GM18507 (cell line): Measurements from ENCODE around the gene CERS4.
"Not testable (repeated sequence)": the region's sequence is repeated elsewhere in the genome, so short reads cannot be mapped to it uniquely, and the experiment has no call there.

Experiments
- DNase-seq: peaks from one replicate; pipeline ENCODE4 v3.0.0; 2011; ENCODE audit warnings: low read depth; ENCODE audit not compliant: insufficient read length; ENCODE audit errors: extremely low spot score
- FAIRE-seq: peaks from 2 replicates; lab custom pipeline; 2011; peaks lifted over from hg19 to GRCh38; lab: Jason Lieb, UNC

CERS4 gene

DNA sequence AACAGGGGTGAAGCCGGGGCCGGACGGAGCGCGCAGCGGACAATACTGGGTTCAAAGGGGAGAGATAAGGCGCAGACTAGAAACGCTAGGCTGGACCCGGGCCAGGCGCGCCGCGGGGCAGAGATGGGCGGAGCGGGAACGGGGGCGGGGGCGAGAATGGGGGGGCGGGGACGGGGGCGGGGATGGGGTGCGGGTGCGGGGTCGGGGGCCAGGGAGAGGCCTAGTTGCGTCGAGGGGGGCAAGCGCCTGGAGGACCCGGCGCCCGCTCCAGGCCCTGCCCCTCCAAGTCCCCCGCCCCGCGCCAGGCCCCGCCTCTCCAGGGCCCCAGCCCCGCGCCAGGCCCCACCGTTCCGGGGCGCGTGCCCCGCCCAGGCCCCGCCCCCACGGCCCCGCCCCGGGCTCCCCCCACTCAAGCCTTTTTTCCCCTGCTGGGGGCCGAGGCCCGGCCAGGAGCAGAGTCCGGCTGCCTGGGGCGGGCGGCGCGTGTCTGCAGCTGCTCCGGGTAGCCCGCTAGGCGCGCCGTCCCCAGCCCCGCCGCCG, at the start of gene CERS4:
CERS4 (plus strand) TSS at position 449 of the 540 bp plus-strand sequence. CDS start 41,707 bp downstream, outside the sequence.
- peak; percentile 73 for DNase-seq
- FAIRE-seq: no peak

GRCh38 chr19:8161135-8161646, 48.0 kb upstream of the CERS4 start:
- peak; percentile 66 for FAIRE-seq
- no peak for DNase-seq

GRCh38 chr19:8163759-8164158, 45.4 kb upstream of the CERS4 start:
- no peak for FAIRE-seq
- DNase-seq: no peak

GRCh38 chr19:8167985-8168384, 41.2 kb upstream of the CERS4 start:
- no peak for FAIRE-seq

GRCh38 chr19:8168537-8168936, 40.6 kb upstream of the CERS4 start:
- FAIRE-seq: no peak

More at GRCh38 chr19:8167985-8168384, 41.2 kb upstream of the CERS4 start:
- DNase-seq: no peak

GRCh38 chr19:8174706-8175105, 34.5 kb upstream of the CERS4 start:
- FAIRE-seq (no peak), DNase-seq (no peak)

More at GRCh38 chr19:8168537-8168936, 40.6 kb upstream of the CERS4 start:
- no peak for DNase-seq

DNA sequence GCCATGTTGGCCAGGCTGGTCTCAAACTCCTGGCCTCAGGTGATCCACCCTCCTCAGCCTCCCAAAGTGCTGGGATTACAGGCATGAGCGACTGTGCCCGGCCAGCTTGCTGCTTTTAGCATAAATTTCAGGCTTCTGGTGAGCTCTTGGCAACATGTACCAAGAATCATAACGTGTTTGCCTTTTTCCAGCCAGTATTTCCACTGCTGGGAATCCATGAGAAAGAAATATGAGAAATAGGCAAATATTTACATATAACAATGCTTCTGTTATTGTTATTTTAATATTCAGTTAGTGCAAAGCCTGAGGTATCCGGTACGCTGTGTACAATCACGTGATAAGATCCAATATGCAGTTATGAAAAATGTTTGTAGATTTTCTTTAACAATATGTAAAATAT, 29.2 kb upstream of the CERS4 start:
- FAIRE-seq: no peak
- DNase-seq: no peak

GRCh38 chr19:8184274-8184673, 24.9 kb upstream of the CERS4 start:
- FAIRE-seq: no peak
- no peak for DNase-seq

- no peak for FAIRE-seq
These were observed 23.7 kb upstream of the CERS4 start for GRCh38 chr19:8185343-8186068.

GRCh38 chr19:8192221-8192820, 16.8 kb upstream of the CERS4 start:
- no peak for DNase-seq
- FAIRE-seq: no peak

More at GRCh38 chr19:8185343-8186068, 23.7 kb upstream of the CERS4 start:
- no peak for DNase-seq

DNA sequence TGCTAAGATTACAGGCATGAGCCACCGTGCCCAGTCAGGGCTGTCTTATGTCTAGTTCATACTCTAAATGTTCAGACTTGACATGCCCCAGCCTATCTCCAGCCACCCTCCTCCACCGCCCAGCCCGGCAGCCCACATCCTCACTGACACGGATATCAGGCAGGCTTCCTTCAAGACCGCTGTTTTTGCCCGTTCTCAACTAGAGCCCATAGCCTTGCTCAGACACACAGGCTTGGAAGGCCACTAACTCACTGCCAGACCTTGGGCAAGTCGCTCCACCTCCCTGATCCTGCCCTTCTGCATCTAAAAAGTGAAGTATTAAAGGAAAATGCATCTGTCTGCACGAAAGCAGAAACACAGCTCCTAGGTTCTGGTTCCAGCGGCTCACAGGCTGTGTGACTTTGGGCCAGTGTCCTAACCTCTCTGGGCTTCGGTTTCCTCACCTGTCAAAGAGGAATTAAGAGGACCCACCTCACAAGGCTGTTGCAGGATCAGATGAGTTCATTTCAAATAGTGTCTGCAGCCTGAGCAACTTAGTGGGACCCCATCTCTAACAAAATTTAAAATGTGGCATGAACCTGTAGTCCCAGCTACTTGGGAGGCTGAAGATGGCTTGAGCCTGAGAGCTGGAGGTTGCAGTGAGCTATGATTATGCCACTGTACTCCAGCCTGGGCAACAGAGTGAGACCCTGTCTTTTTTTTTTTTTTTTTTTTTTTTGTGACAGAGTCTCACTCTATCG, 14.5 kb upstream of the CERS4 start:
- FAIRE-seq (no peak), DNase-seq (no peak)

DNA sequence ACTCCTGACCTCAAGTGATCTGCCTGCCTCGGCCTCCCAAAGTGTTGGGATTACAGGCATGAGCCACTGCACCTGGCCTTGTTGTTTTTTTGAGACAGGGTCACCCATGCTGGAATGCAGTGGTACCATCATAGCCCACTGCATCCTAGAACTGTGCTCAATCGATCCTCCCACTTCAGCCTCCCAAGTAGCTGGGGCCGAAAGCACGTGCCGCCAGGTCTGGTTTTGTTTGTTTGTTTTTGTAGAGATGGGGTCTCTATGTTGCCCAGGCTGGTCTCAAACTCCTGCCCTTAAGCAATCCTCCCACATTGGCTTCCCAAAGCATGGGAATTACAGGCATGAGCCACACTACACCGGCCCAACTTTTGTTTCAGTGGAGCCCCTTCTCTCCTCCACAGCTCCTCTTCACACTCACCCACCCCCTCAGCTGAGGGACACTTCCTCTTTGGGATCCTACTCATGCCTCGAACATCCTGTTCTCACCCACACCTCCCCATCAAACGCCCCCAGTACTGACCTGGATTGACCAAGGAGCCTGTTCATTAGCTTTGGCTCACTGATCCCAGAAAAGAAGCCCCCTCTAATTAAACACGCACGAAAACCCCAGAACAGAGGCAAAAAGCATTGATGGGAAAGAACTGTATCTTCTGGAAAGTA, 12.8 kb upstream of the CERS4 start:
- DNase-seq: no peak
- FAIRE-seq: peak; percentile 84

DNA sequence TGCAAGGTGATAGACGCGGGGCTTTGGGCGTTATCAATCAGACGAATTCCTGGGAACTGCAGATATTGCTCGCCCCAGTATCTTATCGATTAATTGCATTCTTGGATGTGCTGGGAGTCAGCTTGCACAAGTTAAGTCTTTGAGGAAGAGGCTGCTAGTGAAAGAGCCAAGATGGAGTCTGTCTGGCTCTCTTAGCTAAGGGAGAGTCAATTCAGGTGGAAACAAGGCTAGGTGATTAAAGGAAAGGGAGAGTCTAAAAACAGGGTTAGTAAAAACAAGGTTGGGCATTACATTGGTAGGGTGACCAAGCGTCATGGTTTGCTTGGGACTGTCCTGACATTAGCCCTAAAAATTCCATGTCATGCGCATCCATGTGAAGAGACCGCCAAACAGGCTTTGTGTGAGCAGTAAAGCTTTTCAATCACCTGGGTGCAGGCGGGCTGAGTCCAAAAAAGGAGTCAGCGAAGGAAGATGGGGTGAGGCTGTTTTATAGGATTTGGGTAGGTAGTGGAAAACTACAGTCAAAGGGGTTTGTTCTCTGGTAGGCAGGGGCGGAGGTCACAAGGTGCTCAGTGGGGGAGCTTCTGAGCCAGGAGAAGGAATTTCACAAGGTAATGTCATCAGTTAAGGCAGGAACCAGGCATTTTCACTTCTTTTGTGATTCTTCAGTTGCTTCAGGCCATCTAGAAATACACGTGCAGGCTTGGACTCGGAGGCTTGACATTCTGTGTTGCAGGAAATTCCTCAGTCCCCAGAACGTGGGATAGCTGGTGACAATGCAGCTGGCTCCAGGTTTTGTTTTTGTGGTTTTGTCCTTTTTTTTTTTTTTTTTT, 5.7 kb upstream of the CERS4 start:
- FAIRE-seq, DNase-seq: not testable (repeated sequence)

DNA sequence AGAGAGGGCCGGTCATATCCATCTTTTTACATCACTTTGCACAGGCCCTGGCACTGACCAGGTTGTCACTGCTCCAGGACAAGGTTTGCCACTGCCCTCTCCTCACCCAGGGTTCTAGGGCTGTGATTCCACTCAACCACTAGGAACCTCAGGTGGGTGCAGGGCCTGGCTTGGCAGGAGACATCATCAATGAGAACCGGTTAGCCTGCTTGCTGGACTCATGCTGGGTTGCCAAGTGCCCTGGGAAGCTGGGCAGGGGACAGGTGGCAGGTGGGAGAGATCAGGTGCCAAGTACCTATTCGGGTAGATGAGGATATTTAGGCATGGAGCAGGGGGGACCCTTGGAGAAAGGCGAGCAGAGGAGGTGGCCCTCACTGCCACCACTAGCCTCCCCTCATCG, 4.2 kb upstream of the CERS4 start:
- DNase-seq (no peak), FAIRE-seq (no peak)

DNA sequence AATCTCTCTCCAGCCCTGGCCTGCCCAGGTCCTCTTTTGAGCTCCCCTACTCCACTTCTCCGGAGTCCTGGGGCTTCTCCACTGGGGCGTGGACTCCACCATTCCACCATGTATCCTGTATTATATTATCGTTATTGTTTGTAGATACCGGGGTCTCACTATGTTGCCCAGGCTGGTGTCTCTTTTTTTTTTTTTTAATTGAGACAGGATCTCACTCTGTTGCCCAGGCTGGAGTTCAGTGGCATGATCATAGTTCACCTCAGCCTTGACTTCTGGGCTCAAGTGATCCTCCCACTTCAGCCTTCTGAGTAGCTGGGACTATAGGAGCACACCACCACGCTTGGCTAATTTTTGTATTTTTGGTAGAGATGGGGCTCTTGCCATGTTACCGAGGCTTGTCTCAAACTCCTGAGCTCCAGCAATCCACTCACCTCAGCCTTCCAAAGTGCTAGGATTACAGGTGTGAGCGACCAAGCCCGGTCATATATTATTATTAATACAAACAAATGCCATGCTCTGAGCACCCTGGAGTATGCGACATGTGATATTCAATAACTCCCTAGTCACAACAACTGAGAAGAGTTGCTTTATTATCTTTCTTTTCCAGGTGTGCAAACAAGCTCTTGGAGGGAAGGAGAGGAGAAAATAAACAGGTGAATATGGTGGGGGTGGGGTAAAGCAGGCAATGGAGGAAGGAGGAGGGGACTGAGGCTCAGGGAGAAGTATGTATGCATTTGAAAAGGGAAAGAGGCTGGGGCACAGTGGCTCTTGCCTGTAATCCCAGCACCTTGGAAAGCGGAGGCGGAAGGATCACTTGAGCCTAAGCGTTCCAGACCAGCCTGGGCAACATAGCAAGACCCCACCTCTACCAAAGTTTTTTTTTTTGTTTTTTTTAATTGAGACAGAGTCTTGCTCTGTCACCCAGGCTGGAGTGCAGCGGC, 2.8 kb upstream of the CERS4 start:
- FAIRE-seq (no peak), DNase-seq (no peak)

- DNase-seq, FAIRE-seq: not testable (repeated sequence)
These were observed 1.8 kb upstream of the CERS4 start for GRCh38 chr19:8207326-8207725.

DNA sequence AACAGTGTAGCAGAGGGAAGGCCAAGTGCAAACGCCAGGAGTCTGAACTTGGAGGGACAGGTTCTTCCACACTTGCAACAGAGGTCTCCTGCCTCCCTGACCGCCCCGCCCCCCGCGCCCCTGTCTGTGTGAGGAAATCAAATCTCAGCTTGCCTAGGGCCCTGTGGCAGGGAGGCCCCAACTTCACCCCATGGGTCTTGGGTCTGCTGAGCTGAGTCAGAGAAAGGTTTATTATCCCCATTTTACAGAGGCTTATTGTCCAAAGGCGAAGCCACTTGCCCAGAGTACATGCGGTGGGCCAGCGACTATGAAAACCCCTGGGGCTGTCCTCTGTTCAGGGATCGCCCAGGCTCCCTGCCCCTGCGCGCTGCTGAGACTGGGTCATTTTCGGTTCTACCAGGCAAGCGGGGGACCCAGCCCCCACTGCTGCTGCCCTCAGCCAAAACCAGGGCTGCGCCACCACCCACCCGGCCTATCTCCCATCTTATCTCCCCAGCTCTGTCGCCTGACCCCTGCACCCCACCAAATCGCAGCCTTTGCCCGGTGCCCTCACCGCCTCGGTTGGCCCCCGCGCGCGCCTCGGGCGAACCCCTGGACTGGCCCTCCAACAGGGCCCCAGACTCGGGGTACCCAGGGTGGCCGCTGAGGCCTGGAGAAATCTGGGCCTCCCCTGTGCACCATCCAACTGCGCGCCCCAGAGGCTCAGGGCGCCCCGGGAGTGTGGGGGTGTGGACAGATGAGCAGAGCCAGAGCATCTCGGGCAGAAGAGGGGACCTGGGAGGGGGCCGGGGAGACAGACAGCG, 850 bp upstream of the CERS4 start:
- no peak for DNase-seq
- FAIRE-seq: no peak
